OCI-LY1 (cell line): Measurements from ENCODE around the gene MRPL52.

Experiments
- H2AFZ ChIP-seq: fragments of 200-600 bp; sonication (generic), shearing (Covaris generic); 2 replicates; pipeline ENCODE4 v1.6.0; 2014; ENCODE audit warnings: antibody characterized with exemption, mild to moderate bottlenecking, low read length
- H3F3A ChIP-seq: fragments of 200-600 bp; sonication (generic), shearing (Covaris generic); 2 replicates; pipeline ENCODE4 v1.6.0; 2014; ENCODE audit warnings: mild to moderate bottlenecking, antibody characterized with exemption, low read length, moderate library complexity; ENCODE audit not compliant: insufficient read depth
- H3K27ac ChIP-seq: fragments of 200-600 bp; sonication (generic); 2 replicates; pipeline ENCODE4 v1.5.1; 2014; ENCODE audit warnings: low read length, mixed run types, mild to moderate bottlenecking, low read depth; ENCODE audit not compliant: poor library complexity, severe bottlenecking
- H3K27me3 ChIP-seq: fragments of 200-600 bp; sonication (generic); 2 replicates; pipeline ENCODE4 v1.6.0; 2014; ENCODE audit warnings: antibody characterized with exemption, mild to moderate bottlenecking, low read length, moderate library complexity; ENCODE audit not compliant: insufficient read depth
- H3K36me3 ChIP-seq: fragments of 200-600 bp; sonication (generic); 2 replicates; pipeline ENCODE4 v1.6.1; 2014; ENCODE audit warnings: mild to moderate bottlenecking, antibody characterized with exemption, low read length, moderate library complexity, mixed read lengths; ENCODE audit not compliant: insufficient read depth
- H3K4me1 ChIP-seq: fragments of 200-600 bp; sonication (generic); 2 replicates; pipeline ENCODE4 v1.5.1; 2014; ENCODE audit warnings: mild to moderate bottlenecking, low read length, moderate library complexity; ENCODE audit not compliant: insufficient read depth, severe bottlenecking
- H3K4me2 ChIP-seq: fragments of 200-600 bp; sonication (generic), shearing (Covaris generic); 2 replicates; pipeline ENCODE4 v1.6.1; 2014; ENCODE audit warnings: low read length
- H3K4me3 ChIP-seq: fragments of 200-600 bp; sonication (generic); 2 replicates; pipeline ENCODE4 v1.5.1; 2014; ENCODE audit warnings: low read length, low read depth, mild to moderate bottlenecking, mixed read lengths; ENCODE audit not compliant: poor library complexity, severe bottlenecking
- H3K79me2 ChIP-seq: fragments of 200-600 bp; shearing (Covaris generic); 2 replicates; pipeline ENCODE4 v1.6.1; 2016; ENCODE audit warnings: mixed run types, low read length, mixed read lengths; ENCODE audit not compliant: insufficient read depth
- H3K9ac ChIP-seq: fragments of 200-600 bp; sonication (generic), shearing (Covaris generic); 2 replicates; pipeline ENCODE4 v1.6.1; 2014; ENCODE audit warnings: mild to moderate bottlenecking, low read length, mixed read lengths
- H3K9me2 ChIP-seq: fragments of 200-600 bp; sonication (generic), shearing (Covaris generic); 2 replicates; pipeline ENCODE4 v1.6.1; 2014; ENCODE audit warnings: low read depth, mild to moderate bottlenecking, low read length, mixed read lengths
- H3K9me3 ChIP-seq: fragments of 200-600 bp; shearing (Covaris generic); 2 replicates; pipeline ENCODE4 v1.6.1; 2014; ENCODE audit warnings: low read length, mixed read lengths
- H4K20me1 ChIP-seq: fragments of 200-600 bp; sonication (generic), shearing (Covaris generic); 2 replicates; pipeline ENCODE4 v1.6.0; 2016; ENCODE audit warnings: mild to moderate bottlenecking, low read length; ENCODE audit not compliant: insufficient read depth
- CTCF ChIP-seq: fragments of 200-600 bp; sonication (generic), shearing (Covaris generic); IDR thresholded peaks from 2 replicates; pipeline ENCODE4 v1.5.1; 2017; ENCODE audit warnings: mild to moderate bottlenecking, antibody characterized with exemption, low read length, moderate library complexity, mixed read lengths
- EZH2 ChIP-seq: fragments of 200-600 bp; sonication (generic), shearing (Covaris generic); IDR thresholded peaks from 2 replicates; pipeline ENCODE4 v1.8.0; 2017; ENCODE audit warnings: borderline replicate concordance, mixed run types, mild to moderate bottlenecking, antibody characterized with exemption, low read length, moderate library complexity, mixed read lengths

Gene MRPL52

GRCh38 chr14:22800346-22800745 is 29.3 kb upstream of the MRPL52 start:
- H3K4me1 ChIP-seq: peaks cover 30% of the 10 kb centered on the region
- no peak overlapping the region for H3K9ac ChIP-seq
- peaks cover 8% of the 10 kb centered on the region; the same call in 1 of the 2 replicates for H3K36me3 ChIP-seq
- H3F3A ChIP-seq: no peaks in the 10 kb centered on the region
- peaks cover 4% of the 10 kb centered on the region; the same call in 1 of the 2 replicates for H3K9me3 ChIP-seq
- no peak overlapping the region for H3K4me2 ChIP-seq
- H3K4me3 ChIP-seq: no peak overlapping the region
- no peaks in the 10 kb centered on the region for H4K20me1 ChIP-seq
- H3K9me2 ChIP-seq: no peaks in the 10 kb centered on the region
- H3K27me3 ChIP-seq: no peaks in the 10 kb centered on the region
- no peaks in the 10 kb centered on the region for H3K79me2 ChIP-seq
- no peak overlapping the region for H3K27ac ChIP-seq
- H2AFZ ChIP-seq: no peak overlapping the region
- TF ChIP-seq EZH2 (no peak), CTCF (no peak)

GRCh38 chr14:22801716-22802115 is 28.0 kb upstream of the MRPL52 start:
- Histone ChIP-seq H3K36me3 (no peaks in the 10 kb centered on the region), H4K20me1 (no peaks in the 10 kb centered on the region), H3K4me2 (no peak overlapping the region), H2AFZ (no peak overlapping the region), H3K9me2 (no peaks in the 10 kb centered on the region), H3K4me3 (no peak overlapping the region), H3K79me2 (no peaks in the 10 kb centered on the region), H3F3A (no peaks in the 10 kb centered on the region), H3K27ac (no peak overlapping the region), H3K9me3 (no peaks in the 10 kb centered on the region), H3K9ac (no peak overlapping the region), H3K27me3 (no peaks in the 10 kb centered on the region), H3K4me1 (peaks cover 22% of the 10 kb centered on the region)
- TF ChIP-seq CTCF (no peak), EZH2 (no peak)

GRCh38 chr14:22802860-22803686 is 26.6 kb upstream of the MRPL52 start:
- no peaks in the 10 kb centered on the region for H3K9me3 ChIP-seq
- peak overlapping the region; percentile 13; the same call in 1 of the 2 replicates for H3K4me2 ChIP-seq
- H3K9ac ChIP-seq: no peak overlapping the region
- H3K27me3 ChIP-seq: no peaks in the 10 kb centered on the region
- TF ChIP-seq CTCF (no peak), EZH2 (no peak)
- no peaks in the 10 kb centered on the region for H3F3A ChIP-seq
- H3K36me3 ChIP-seq: no peaks in the 10 kb centered on the region
- H2AFZ ChIP-seq: no peak overlapping the region
- no peak overlapping the region for H3K4me3 ChIP-seq
- no peaks in the 10 kb centered on the region for H3K9me2 ChIP-seq
- peaks cover 24% of the 10 kb centered on the region for H3K4me1 ChIP-seq
- H3K79me2 ChIP-seq: no peaks in the 10 kb centered on the region
- no peaks in the 10 kb centered on the region for H4K20me1 ChIP-seq
- peak overlapping the region; percentile 30 for H3K27ac ChIP-seq
